B cell (primary cell): ENCODE data around the gene ALOX15B. TPM values are rescaled to one million over a fixed set of nuclear protein-coding genes. Genes with fewer than 3 reads are reported as not detected.

Experiments
- ATAC-seq: fragments of 200-7000 bp; cut with Tn5 transposase; one replicate; pipeline ENCODE4 v1.10.0; 2021; ENCODE audit warnings: low read depth, mild to moderate bottlenecking, moderate number of reproducible peaks, moderate library complexity
- CTCF ChIA-PET: fragments of 350-600 bp; sonication (Branson Sonifier 250); formaldehyde crosslinking; loops from one replicate; lab custom pipeline; 2021; ENCODE audit warnings: antibody characterized with exemption, inconsistent platforms; lab: Charles Lee
- POLR2A ChIA-PET: fragments of 350-600 bp; sonication (Branson Sonifier 250); formaldehyde crosslinking; loops from one replicate; lab custom pipeline; 2021; ENCODE audit warnings: antibody characterized with exemption; lab: Charles Lee
- DNase-seq: peaks from one replicate; pipeline ENCODE4 v3.0.0; 2013
- H2AFZ ChIP-seq: 2 replicates; pipeline ENCODE4 v1.6.1; 2012; ENCODE audit warnings: mild to moderate bottlenecking, low read depth, low read length; ENCODE audit not compliant: insufficient read depth, poor library complexity, severe bottlenecking
- H3K27ac ChIP-seq, 2 donors: 1 replicate in 1 of 2; 2 replicates in 1 of 2; pipeline ENCODE4 v1.5.1; 2012 to 2013; ENCODE audit warnings: low read length in 2 of 2, mild to moderate bottlenecking in 2 of 2, moderate library complexity in 1 of 2
- H3K27me3 ChIP-seq, 4 experiments: fragments of 200-600 bp in 1 of 4; sonication (generic) in 1 of 4; replicated peaks in 1 of 4; 1 replicate in 2 of 4; 2 replicates in 2 of 4; pipeline versions ENCODE4 v1.6.1 to v1.7.0; 2013 to 2016; ENCODE audit warnings: low read length in 3 of 4, mild to moderate bottlenecking in 2 of 4, mixed read lengths in 1 of 4, moderate library complexity in 1 of 4; ENCODE audit not compliant: insufficient read depth in 4 of 4, control insufficient read depth in 3 of 4; ENCODE audit errors: control extremely low read depth in 1 of 4
- H3K36me3 ChIP-seq, 2 experiments: replicated peaks in 1 of 2; 1 replicate in 1 of 2; 2 replicates in 1 of 2; pipeline versions ENCODE4 v1.6.1 to v1.7.1; 2013; ENCODE audit warnings: low read length in 1 of 2; ENCODE audit not compliant: insufficient read depth in 2 of 2, control insufficient read depth in 1 of 2; ENCODE audit errors: control extremely low read depth in 1 of 2, extremely low read depth in 1 of 2
- H3K4me1 ChIP-seq, 2 donors: fragments of 200-600 bp in 1 of 2; sonication (generic) in 1 of 2; 1 replicate in 1 of 2; 2 replicates in 1 of 2; pipeline versions ENCODE4 v1.5.1 to v1.6.1; 2013 to 2017; ENCODE audit warnings: low read length in 2 of 2; ENCODE audit not compliant: control insufficient read depth in 2 of 2, insufficient read depth in 2 of 2
- H3K4me2 ChIP-seq: replicated peaks from 2 replicates; pipeline ENCODE3; 2012; ENCODE audit warnings: mild to moderate bottlenecking, low read depth, low read length; ENCODE audit not compliant: poor library complexity, severe bottlenecking
- H3K4me3 ChIP-seq, 5 experiments: fragments of 200-600 bp in 1 of 5; sonication (generic) in 1 of 5; 1 replicate in 3 of 5; 2 replicates in 2 of 5; pipeline versions ENCODE4 v1.5.1 to v1.7.0; 2011 to 2016; ENCODE audit warnings: low read length in 4 of 5, mild to moderate bottlenecking in 4 of 5, low read depth in 2 of 5, control low read depth in 1 of 5, moderate library complexity in 1 of 5; ENCODE audit not compliant: insufficient read depth in 1 of 5; ENCODE audit errors: control extremely low read depth in 1 of 5, extremely low read depth in 1 of 5
- H3K79me2 ChIP-seq: fragments of 200-600 bp; sonication (generic); one replicate; pipeline ENCODE4 v1.6.0; 2016; ENCODE audit warnings: low read length; ENCODE audit not compliant: control insufficient read depth, insufficient read depth
- H3K9ac ChIP-seq: fragments of 200-600 bp; sonication (generic); 2 replicates; pipeline ENCODE4 v1.6.1; 2017; ENCODE audit warnings: mild to moderate bottlenecking, low read length, moderate library complexity
- H3K9me3 ChIP-seq, 3 donors: one replicate each; pipeline versions ENCODE4 v1.6.1 to v1.7.1; 2013; ENCODE audit warnings: low read length in 2 of 3; ENCODE audit not compliant: control insufficient read depth in 2 of 3, insufficient read depth in 1 of 3; ENCODE audit errors: control extremely low read depth in 1 of 3
- H4K20me1 ChIP-seq: 2 replicates; pipeline ENCODE4 v1.6.0; 2012; ENCODE audit warnings: mild to moderate bottlenecking, low read length; ENCODE audit not compliant: insufficient read depth, control insufficient read depth, poor library complexity, severe bottlenecking
- H3K27ac Mint-ChIP-seq: one replicate; pipeline ENCODE4 v1.8.0; 2021; ENCODE audit warnings: mixed read lengths
- H3K27me3 Mint-ChIP-seq: one replicate; pipeline ENCODE4 v1.8.0; 2021; ENCODE audit warnings: mixed read lengths
- H3K4me1 Mint-ChIP-seq: one replicate; pipeline ENCODE4 v1.8.0; 2021; ENCODE audit warnings: mixed read lengths
- H3K4me3 Mint-ChIP-seq: one replicate; pipeline ENCODE4 v1.8.0; 2021; ENCODE audit warnings: mixed read lengths
- H3K9me3 Mint-ChIP-seq: one replicate; pipeline ENCODE4 v1.8.0; 2022; ENCODE audit warnings: mixed read lengths; ENCODE audit not compliant: insufficient read depth
- CTCF ChIP-seq: fragments of 200-600 bp; IDR thresholded peaks from one replicate; pipeline ENCODE4 v1.8.0; 2022; ENCODE audit warnings: antibody characterized with exemption, mild to moderate bottlenecking
- EZH2 ChIP-seq: IDR thresholded peaks from 2 replicates; pipeline ENCODE4 v1.6.1; 2012; ENCODE audit warnings: borderline replicate concordance, low read depth, mild to moderate bottlenecking, moderate library complexity, low read length; ENCODE audit not compliant: insufficient read depth, poor library complexity, severe bottlenecking
- WGBS: methylation state at CpG from one replicate; pipeline ENCODE4 v1.1.5; 2013; ENCODE audit warnings: missing lambda C conversion rate; ENCODE audit not compliant: insufficient coverage; 5-methylcytosine and 5-hydroxymethylcytosine counted together
- intact Hi-C: fragments of 100-400 bp; cut with micrococcal nuclease; formaldehyde crosslinking; loops from one replicate; pipeline ENCODE4 v1.10.0; 2022
- polyA plus RNA-seq: library from polyadenylated mRNA; depleted of rRNA; stranded (reverse); fragments of >200 nt; gene quantifications from 2 replicates; pipeline ENCODE4 v1.2.3, GENCODE V29; 2012
- total RNA-seq, 2 donors: library from RNA; stranded (reverse); fragments of 120-200 nt in 1 of 2; gene quantifications; 1 replicate in 1 of 2; 2 replicates in 1 of 2; pipeline versions ENCODE4 v1.2.3 to v1.2.4, GENCODE V29; 2013 to 2022

ALOX15B gene
- total and polyA plus RNA-seq, 2 donors (not counting 1 experiment from before 2014, with no cell fraction given), result 0.03 TPM; not detected in 1

- peak overlapping the region; percentile 92 for H3K27ac Mint-ChIP-seq
- peaks cover 7% of the 10 kb centered on the region for H3K79me2 ChIP-seq
- no peaks in the 10 kb centered on the region for H3K27me3 Mint-ChIP-seq
- H3K4me1 ChIP-seq, result peaks cover 9 to 15% of the 10 kb centered on the region in 2 donors
- CTCF ChIA-PET, result interaction anchor here (1.0 to 11.5 kb wide), 8 partner anchors 10 to 666 kb away, joined by 3 to 360 read pairs (median 11); partner anchors contain the start of genes ALOX12B and ALOXE3
- H3K27me3 ChIP-seq, result peaks cover 0 to 11% (median 4%) of the 10 kb centered on the region in 4 experiments
- POLR2A ChIA-PET, result interaction anchor here (1.3 kb wide), 2 partner anchors 10 to 168 kb away, joined by 6 to 8 read pairs; partner anchors contain the start of gene CTC1
- H3K4me2 ChIP-seq, result peak overlapping the region; percentile 97
- ATAC-seq, result no peak
- peak overlapping the region; percentile 76 for H3K9ac ChIP-seq
- H3K4me1 Mint-ChIP-seq, result peaks cover 14% of the 10 kb centered on the region
- H4K20me1 ChIP-seq, result peaks cover 9% of the 10 kb centered on the region
- peak overlapping the region; percentile 96 for H3K4me3 Mint-ChIP-seq
- H3K9me3 Mint-ChIP-seq, result no peaks in the 10 kb centered on the region
- WGBS, result 42% methylated on average over 25 of the region's 25 CpGs
- no peaks in the 10 kb centered on the region for H3K36me3 ChIP-seq
- peak overlapping the region; percentile 98 for H2AFZ ChIP-seq
- intact Hi-C loops, result loop anchor here (1.0 to 2.0 kb wide), 3 partner anchors 11 to 78 kb away; partner anchors contain the start of gene ALOXE3
- DNase-seq, result no peak
- no peaks in the 10 kb centered on the region for H3K9me3 ChIP-seq
- H3K4me3 ChIP-seq, result peak overlapping the region in 4 of 5 experiments; percentile 57 to 76 (median 70)
- no peak overlapping the region for H3K27ac ChIP-seq
- TF ChIP-seq EZH2 (no peak), CTCF (peak; percentile 41)
Observed at GRCh38 chr17:8080208-8080798, 41.4 kb downstream of the ALOX15B start.

GRCh38 chr17:8080799-8081219, 42.0 kb downstream of the ALOX15B start:
- no peaks in the 10 kb centered on the region for H3K9me3 Mint-ChIP-seq
- no peaks in the 10 kb centered on the region for H3K27me3 Mint-ChIP-seq
- ChIA-PET POLR2A (no interaction called here), CTCF (interaction anchor here (0.7 to 11.5 kb wide), 5 partner anchors 10 to 220 kb away, joined by 3 to 360 read pairs (median 5); partner anchors contain the start of genes ALOX12B and ALOXE3)
- ATAC-seq (no peak), DNase-seq (no peak)
- peaks cover 9% of the 10 kb centered on the region for H4K20me1 ChIP-seq
- H3K27ac Mint-ChIP-seq, result no peak overlapping the region
- peaks cover 14% of the 10 kb centered on the region for H3K4me1 Mint-ChIP-seq
- peaks cover 7% of the 10 kb centered on the region for H3K79me2 ChIP-seq
- TF ChIP-seq EZH2 (no peak), CTCF (no peak)
- intact Hi-C loops, result loop anchor here (1.0 to 2.0 kb wide), 3 partner anchors 10 to 78 kb away; partner anchors contain the start of gene ALOXE3
- H3K4me2 ChIP-seq, result peak overlapping the region; percentile 97
- no peaks in the 10 kb centered on the region for H3K36me3 ChIP-seq
- WGBS, result 97% methylated on average over 17 of the region's 17 CpGs
- H2AFZ ChIP-seq, result no peak overlapping the region
- no peaks in the 10 kb centered on the region for H3K9me3 ChIP-seq
- no peak overlapping the region for H3K27ac ChIP-seq
- no peak overlapping the region for H3K4me3 ChIP-seq
- peaks cover 9 to 15% of the 10 kb centered on the region in 2 donors for H3K4me1 ChIP-seq
- H3K27me3 ChIP-seq, result peaks cover 0 to 6% (median 3%) of the 10 kb centered on the region in 4 experiments
- no peak overlapping the region for H3K9ac ChIP-seq
- peak overlapping the region; percentile 52 for H3K4me3 Mint-ChIP-seq
